Measurements from ENCODE around the gene ARHGAP5. TPM values are rescaled to one million over a fixed set of nuclear protein-coding genes. Genes with fewer than 3 reads are reported as not detected.

The ARHGAP5 gene
- polyA plus RNA-seq, 3 donors = 2.5 to 6.3 (median 4.3) TPM

- Histone ChIP-seq H3K9me3 (replicated peaks in 1 of 2; ENCODE audit: control insufficient read depth in 1 of 2, insufficient read depth in 1 of 2, low read length in 2 of 2) (no peaks in the 10 kb centered on the region), H2AFZ (ENCODE audit: insufficient read depth, low read depth, low read length, poor library complexity, severe bottlenecking) (peak overlapping the region; percentile 91), H3K79me2 (ENCODE audit: insufficient read depth, low read length) (peaks cover 6% of the 10 kb centered on the region), H3K27ac (ENCODE audit: low read depth in 1 of 2, low read length in 2 of 2) (peak overlapping the region; percentile 51 to 71), H3K4me3 (replicated peaks in 1 of 3; ENCODE audit: low read depth in 2 of 3, low read length in 3 of 3) (peak overlapping the region; percentile 79 to 99 (median 87)), H4K20me1 (ENCODE audit: insufficient read depth, low read length) (no peaks in the 10 kb centered on the region), H3K4me1 (ENCODE audit: control insufficient read depth in 1 of 2, insufficient read depth in 2 of 2, low read length in 2 of 2) (peaks cover 16 to 26% of the 10 kb centered on the region in 2 donors), H3K4me2 (replicated peaks; ENCODE audit: extremely low read depth, low read length, poor library complexity, severe bottlenecking) (peak overlapping the region; percentile 99), H3K27me3 (ENCODE audit: control insufficient read depth in 2 of 2, insufficient read depth in 2 of 2, low read length in 2 of 2) (peaks cover 12 to 30% of the 10 kb centered on the region in 2 donors), H3K9ac (ENCODE audit: insufficient read depth, low read length, poor library complexity, severe bottlenecking) (peak overlapping the region; percentile 71), H3K36me3 (replicated peaks in 1 of 2; ENCODE audit: control insufficient read depth in 1 of 2, insufficient read depth in 2 of 2, low read length in 2 of 2) (no peaks in the 10 kb centered on the region)
- Mint-ChIP-seq H3K36me3 (peaks cover 0 to 4% of the 10 kb centered on the region in 2 donors), H3K27ac (peak overlapping the region; percentile 49 to 92 (median 83)), H3K9me3 (peaks cover 0 to 2% (median 0%) of the 10 kb centered on the region in 7 donors), H3K27me3 (ENCODE audit: low read depth in 3 of 3) (peaks cover 8 to 34% (median 20%) of the 10 kb centered on the region in 3 donors), H3K4me1 (peaks cover 27% of the 10 kb centered on the region), H3K4me3 (peak overlapping the region; percentile 97 to 99)
- DNase-seq = peak in 1 of 3 donors; percentile 33
- WGBS (ENCODE audit: insufficient coverage) = 0% methylated on average over 16 of the region's 23 CpGs
- TF ChIP-seq CTCF (IDR thresholded peaks at IDR 0.05) = no peak
- intact Hi-C loops (cut with micrococcal nuclease) = loop anchor here in 1 of 2 donors (10.0 kb wide), 1 partner anchor 1939 kb away; no protein-coding TSS in a partner anchor
Observed at GRCh38 chr14:32075672-32076277, 1.3 kb upstream of the ARHGAP5 start.

- peak; percentile 50 to 58 (median 55) for DNase-seq
- peaks cover 0 to 2% (median 0%) of the 10 kb centered on the region in 7 donors for H3K9me3 Mint-ChIP-seq
- peak overlapping the region; percentile 71 for H3K9ac ChIP-seq (ENCODE audit: insufficient read depth, low read length, poor library complexity, severe bottlenecking)
- peaks cover 16 to 26% of the 10 kb centered on the region in 2 donors for H3K4me1 ChIP-seq (ENCODE audit: control insufficient read depth in 1 of 2, insufficient read depth in 2 of 2, low read length in 2 of 2)
- peak overlapping the region; percentile 99 for H3K4me2 ChIP-seq (replicated peaks; ENCODE audit: extremely low read depth, low read length, poor library complexity, severe bottlenecking)
- TF ChIP-seq CTCF (IDR thresholded peaks at IDR 0.05) = no peak
- under 1% methylated on average over 59 of the region's 76 CpGs for WGBS (ENCODE audit: insufficient coverage)
- H3K27me3 ChIP-seq (ENCODE audit: control insufficient read depth in 2 of 2, insufficient read depth in 2 of 2, low read length in 2 of 2) = peaks cover 12 to 30% of the 10 kb centered on the region in 2 donors
- H3K9me3 ChIP-seq (replicated peaks in 1 of 2; ENCODE audit: control insufficient read depth in 1 of 2, insufficient read depth in 1 of 2, low read length in 2 of 2) = no peaks in the 10 kb centered on the region
- H3K27ac Mint-ChIP-seq = peak overlapping the region; percentile 66 to 93 (median 86)
- H3K27me3 Mint-ChIP-seq (ENCODE audit: low read depth in 3 of 3) = peaks cover 8 to 34% (median 20%) of the 10 kb centered on the region in 3 donors
- peak overlapping the region; percentile 51 to 71 for H3K27ac ChIP-seq (ENCODE audit: low read depth in 1 of 2, low read length in 2 of 2)
- H3K36me3 Mint-ChIP-seq = peaks cover 0 to 4% of the 10 kb centered on the region in 2 donors
- no peaks in the 10 kb centered on the region for H4K20me1 ChIP-seq (ENCODE audit: insufficient read depth, low read length)
- peak overlapping the region; percentile 91 for H2AFZ ChIP-seq (ENCODE audit: insufficient read depth, low read depth, low read length, poor library complexity, severe bottlenecking)
- H3K4me3 Mint-ChIP-seq = peak overlapping the region; percentile 97 to 99
- peaks cover 27% of the 10 kb centered on the region for H3K4me1 Mint-ChIP-seq
- no peaks in the 10 kb centered on the region for H3K36me3 ChIP-seq (replicated peaks in 1 of 2; ENCODE audit: control insufficient read depth in 1 of 2, insufficient read depth in 2 of 2, low read length in 2 of 2)
- intact Hi-C loops (cut with micrococcal nuclease) = loop anchor here in 1 of 2 donors (10.0 kb wide), 1 partner anchor 1938 kb away; no protein-coding TSS in a partner anchor
- H3K4me3 ChIP-seq (replicated peaks in 1 of 3; ENCODE audit: low read depth in 2 of 3, low read length in 3 of 3) = peak overlapping the region; percentile 79 to 99 (median 87)
- H3K79me2 ChIP-seq (ENCODE audit: insufficient read depth, low read length) = peaks cover 6% of the 10 kb centered on the region
Observed at GRCh38 chr14:32076278-32077080, 625 bp upstream of the ARHGAP5 start.

All from CD14-positive monocyte (primary cell).